Stimulated activated CD8-positive, alpha-beta memory T cell treated with anti-CD3 and anti-CD28 coated beads, Interleukin-12 subunit alpha, Interleukin-12 subunit beta, amount 100 ng/mL, for 1 hour (primary cell): ENCODE measurements around the gene SF3B3.
A peak's percentile ranks its signal among the peaks of the same experiment; 100 is the strongest.
"Not testable (repeated sequence)": the region's sequence is repeated elsewhere in the genome, so short reads cannot be mapped to it uniquely, and the experiment has no call there.

ENCODE experiments used
- DNase-seq: peaks from one replicate; pipeline ENCODE4 v3.0.0-alpha.2; 2020; ENCODE audit warnings: low read depth

Gene SF3B3

DNA sequence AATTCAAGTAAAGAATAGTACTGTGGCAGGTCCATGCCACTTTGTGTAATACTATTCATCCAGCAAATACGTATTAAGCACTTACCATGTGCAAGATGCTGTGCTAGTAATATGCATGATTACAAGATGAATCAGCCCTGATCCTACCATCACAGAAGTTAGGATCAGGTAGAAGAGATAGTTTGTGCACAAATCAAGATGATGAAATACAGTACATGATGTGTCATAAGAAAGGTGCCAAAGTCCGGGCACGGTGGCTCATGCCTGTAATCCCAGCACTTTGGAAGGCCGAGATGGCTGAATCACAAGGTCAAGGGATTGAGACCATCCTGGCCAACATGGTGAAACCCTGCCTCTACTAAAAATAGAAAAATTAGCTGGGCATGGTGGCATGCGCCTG lies 11.2 kb upstream of the SF3B3 start:
- DNase-seq, result no peak

- DNase-seq, result no peak
Measured at GRCh38 chr16:70520612-70521297, 2.9 kb upstream of the SF3B3 start.

- no peak for DNase-seq
Measured at GRCh38 chr16:70522216-70523075, 1.2 kb upstream of the SF3B3 start.

DNA sequence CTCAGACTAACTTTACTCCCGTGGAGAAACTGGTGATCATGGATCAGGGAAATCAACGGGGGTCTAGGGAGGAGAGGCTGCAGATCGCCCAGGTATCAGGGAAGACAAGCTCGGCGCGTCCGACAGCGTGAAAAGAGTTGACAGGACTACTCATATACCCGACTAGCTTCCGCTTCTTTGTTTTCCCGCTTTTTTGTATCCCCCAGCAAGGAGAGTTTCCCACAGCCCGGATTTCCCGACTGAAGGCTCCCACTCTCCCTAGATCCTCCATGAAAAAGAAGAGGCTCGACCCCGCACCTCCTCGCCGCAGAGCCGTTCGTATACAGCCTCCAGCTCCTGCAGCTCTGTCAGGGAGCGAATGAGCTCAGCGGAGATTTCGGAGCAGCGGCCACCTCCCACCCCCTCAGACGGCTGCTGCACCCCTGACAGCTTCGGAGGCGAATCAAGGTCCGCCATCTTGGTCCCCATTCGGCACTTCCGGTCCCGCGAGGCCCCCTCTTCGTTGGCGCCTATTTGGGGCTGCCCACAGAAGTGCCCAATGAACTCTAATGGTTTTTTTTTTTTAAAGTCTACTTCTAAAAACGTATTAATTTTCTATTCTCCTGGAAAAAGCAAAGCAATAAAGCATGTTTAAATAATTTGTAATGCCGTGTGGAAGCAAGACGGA lies 407 bp upstream of the SF3B3 start, which contains the start of gene COG4:
Gene COG4, minus strand, starts transcription at position 479 of the 667 bp plus-strand sequence. Its CDS starts 11 bp downstream, at position 468.
- DNase-seq, result peak; percentile 84

DNA sequence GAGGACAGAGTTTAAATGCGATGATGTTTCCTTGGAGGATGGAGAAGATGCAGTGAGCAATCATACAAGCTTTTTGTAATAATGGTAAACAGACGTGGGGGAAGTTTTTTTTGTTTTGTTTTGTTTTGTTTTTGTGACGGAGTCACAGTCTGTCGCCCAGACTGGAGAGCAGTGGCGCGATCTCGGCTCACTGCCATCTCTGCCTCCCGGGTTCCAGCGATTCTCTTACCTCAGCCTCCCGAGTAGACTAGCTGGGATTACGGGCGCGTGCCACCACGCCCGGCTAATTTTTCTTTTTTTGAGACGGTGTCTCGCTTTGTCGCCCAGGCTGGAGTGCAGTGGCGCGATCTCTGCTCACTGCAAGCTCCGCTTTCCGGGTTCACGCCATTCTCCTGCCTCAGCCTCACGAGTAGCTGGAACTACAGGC lies 796 bp downstream of the SF3B3 start:
- not testable (repeated sequence) for DNase-seq

DNA sequence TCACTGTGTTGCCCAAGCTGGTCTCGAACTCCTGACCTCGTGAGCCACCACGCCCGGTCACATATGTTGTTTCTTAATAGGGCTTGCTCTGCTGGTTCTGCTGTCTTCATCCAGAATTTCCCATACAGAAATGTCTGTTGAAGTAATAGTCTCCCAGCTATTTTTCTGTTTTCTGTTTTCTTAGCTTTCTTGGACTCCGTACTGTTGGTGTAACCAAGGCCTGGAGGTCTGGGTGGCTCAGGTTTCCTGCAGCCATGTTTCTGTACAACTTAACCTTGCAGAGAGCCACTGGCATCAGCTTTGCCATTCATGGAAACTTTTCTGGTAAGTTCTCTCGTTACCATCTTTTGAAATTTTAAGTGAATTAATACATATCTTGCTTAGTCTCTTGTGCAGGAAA lies 2.8 kb downstream of the SF3B3 start:
- no peak for DNase-seq

DNA sequence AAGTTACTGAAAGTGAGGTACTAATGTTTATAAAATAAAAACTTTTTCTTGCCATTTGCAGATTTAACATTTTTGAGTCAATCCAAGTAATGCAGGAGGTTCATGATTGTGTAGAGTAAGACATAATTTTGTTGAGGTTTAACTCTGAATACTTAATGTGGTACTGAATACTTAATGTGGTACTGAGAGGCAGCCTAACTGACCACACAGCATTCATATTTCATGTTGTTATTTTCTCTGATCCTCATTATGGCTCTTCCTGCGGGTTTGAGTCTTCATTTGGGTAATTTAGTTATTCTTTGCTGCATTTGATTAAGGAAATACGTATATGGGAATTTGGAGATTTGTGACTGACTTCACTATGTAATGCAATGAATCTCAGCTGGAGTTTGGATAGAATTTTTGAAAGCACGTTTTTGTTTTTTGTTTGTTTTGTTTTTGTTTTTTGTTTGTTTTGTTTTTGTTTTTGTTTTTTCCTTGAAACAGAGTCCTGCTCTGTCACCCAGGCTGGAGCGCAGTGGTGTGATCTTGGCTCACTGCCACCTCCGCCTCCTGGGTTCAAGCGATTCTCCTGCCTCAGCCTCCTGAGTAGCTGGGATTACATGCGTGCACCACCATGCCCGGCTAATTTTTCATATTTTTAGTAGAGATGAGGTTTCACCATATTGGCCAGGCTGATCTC lies 3.8 kb downstream of the SF3B3 start:
- DNase-seq, result no peak

DNA sequence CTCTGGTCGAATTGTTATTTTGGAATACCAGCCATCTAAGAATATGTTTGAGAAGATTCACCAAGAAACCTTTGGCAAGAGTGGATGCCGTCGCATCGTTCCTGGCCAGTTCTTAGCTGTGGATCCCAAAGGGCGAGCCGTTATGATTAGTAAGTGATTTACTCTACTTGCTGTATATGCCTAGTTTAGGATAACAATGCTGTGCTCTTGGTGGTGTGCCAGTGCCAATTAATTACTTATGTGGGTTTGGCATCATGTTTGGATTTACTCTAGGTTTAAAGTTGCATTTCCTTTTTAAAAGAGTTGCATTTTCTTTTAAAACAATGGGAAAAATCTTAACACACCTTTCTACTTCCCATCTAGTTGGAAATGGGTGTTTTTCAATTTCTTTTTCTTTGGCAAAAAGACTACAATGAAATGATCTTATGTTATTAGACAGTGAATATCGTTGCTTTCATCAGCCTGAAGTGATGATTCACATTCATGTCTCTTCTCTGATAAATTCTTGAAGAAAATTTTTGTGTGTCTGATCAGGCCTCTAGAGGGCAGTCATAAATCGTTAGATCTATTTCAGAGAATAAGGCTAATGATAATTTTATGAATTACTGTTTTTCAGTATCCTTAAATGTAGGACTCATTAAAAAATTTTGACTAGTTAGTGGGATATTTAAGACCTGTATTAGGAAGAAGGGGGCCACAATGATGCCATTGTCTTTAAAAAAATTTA lies 5.6 kb downstream of the SF3B3 start:
- DNase-seq, result no peak

- not testable (repeated sequence) for DNase-seq
Measured at GRCh38 chr16:70529954-70530353, 6.3 kb downstream of the SF3B3 start.

GRCh38 chr16:70534971-70535370 lies 11.4 kb downstream of the SF3B3 start:
- DNase-seq, result no peak

DNA sequence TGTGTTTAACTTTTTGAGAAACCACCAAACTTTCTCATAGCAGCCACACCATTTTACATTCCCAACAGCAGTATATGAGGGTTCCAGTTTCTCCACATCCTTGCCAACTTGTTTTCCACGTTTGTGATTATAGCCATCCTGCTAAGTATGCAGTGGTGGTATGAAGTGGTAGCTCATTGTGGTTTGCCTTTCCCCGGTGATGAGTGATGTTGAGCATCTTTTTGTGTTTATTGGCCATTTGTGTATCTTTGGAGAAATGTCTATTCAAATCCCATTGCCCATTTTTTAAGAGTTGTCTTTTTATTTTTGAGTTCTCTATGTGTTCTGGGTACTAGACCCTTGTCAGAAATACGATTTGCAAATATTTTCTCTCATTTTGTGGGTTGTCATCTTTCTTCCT lies 17.4 kb downstream of the SF3B3 start:
- DNase-seq, result no peak

DNA sequence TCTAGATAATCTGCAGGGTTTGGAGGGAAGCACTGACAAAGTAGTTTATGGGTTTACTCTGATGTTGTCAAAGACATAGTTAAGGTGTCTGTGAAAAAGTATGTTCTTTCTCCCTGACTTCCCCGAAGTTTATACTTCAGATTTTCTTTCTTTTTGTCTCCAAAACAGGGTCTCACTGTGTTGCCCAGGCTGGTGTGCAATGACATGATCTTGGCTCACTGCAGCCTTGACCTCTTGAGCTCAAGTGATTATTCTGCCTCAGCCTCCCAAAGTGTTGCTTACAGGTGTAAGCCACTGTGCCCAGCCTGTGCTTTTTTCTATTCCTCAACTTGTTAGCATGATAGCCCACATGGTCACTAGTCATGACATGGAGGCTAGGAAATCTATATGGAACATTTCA lies 20.9 kb downstream of the SF3B3 start:
- no peak for DNase-seq

DNA sequence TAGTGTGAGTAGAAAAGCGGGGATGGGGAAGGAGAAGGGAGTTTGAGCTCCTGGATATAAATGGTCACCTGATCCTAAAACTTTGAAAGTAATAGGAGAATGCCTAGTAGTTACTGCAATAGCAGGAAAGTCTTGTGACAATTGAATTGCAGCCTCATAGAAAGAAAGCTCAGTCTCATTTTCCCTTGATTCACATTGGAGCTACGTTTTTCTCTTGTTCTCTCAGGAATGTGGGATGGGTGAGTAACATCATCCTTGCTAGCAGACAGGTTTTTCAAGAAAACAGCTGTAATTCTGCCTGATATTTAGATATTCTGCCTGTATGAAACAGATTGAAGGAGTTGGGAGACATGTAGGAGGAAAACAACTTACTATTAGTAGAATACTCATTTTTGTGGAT lies 25.3 kb downstream of the SF3B3 start:
- no peak for DNase-seq

DNA sequence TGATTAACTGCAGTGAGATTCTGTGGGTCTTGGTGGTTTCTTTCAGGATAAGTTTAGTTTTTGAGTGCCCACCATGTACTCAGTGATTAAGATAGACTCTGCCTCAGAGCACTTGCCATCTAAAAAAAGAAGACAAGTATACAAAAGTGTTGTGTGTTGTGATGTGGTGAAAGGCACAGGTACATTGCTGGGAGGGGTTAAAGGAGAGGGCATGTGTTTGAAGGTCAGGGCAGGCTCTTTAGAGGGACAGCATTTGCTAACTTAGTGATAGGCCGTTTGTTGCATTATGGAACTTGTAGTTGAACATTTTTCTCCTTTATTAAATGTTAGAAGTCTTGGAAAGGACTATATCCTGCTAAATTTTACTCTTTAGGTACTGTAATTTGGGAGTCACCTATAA lies 26.5 kb downstream of the SF3B3 start:
- no peak for DNase-seq

DNA sequence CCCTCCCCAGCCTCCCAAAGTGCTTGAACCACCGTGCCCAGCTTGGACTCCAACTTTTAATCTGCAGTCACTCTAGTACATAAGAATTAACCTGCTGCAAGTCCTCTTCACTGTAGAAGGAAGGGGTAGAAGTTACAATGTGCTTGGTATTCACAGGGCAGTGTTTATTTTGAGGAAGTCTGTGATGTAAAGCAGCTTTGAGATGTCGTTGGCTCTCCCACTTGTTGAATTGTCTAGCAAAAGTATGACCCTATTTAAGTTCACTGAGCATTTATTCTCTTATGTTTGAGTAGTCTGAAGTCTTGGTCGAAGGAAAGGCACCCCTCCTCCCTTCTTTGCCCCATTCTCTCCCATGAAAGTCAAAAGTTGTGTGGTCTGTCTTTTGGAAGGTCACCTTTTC lies 28.2 kb downstream of the SF3B3 start:
- DNase-seq, result no peak

- DNase-seq, result no peak
Measured at GRCh38 chr16:70552675-70553074, 29.1 kb downstream of the SF3B3 start.

DNA sequence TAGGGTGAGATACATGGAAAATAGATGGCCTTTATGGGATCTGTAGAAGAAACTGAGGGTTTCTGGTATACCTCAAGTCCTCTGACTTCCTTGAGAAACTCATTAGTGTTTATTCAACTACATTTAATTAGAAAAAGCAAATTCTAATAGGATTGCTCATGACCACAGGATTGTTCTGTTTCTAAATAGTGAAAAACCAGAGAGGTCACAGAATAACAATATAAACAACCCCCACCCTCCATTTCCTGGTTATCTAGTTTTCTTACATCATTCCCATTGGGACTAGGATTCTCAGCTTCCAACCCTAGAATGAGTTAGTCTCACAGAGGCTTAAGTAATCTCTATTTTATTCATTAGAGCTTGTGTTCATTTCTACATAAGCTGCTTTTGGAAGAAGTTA lies 30.0 kb downstream of the SF3B3 start:
- no peak for DNase-seq

DNA sequence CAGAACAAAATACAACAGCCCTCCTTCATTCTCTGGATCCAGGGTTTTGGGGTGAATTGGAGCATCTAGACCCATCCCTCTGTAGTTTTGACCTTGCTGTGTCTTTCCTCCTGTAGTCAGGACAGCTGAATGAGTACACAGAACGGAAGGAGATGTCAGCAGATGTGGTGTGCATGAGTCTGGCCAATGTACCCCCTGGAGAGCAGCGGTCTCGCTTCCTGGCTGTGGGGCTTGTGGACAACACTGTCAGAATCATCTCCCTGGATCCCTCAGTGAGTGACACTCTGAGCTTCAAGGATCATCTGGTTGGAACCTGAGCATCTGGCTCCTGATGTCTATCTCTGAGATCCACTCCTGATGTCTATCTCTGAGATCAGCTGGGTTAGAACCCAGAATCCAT lies 32.4 kb downstream of the SF3B3 start:
- DNase-seq, result no peak

DNA sequence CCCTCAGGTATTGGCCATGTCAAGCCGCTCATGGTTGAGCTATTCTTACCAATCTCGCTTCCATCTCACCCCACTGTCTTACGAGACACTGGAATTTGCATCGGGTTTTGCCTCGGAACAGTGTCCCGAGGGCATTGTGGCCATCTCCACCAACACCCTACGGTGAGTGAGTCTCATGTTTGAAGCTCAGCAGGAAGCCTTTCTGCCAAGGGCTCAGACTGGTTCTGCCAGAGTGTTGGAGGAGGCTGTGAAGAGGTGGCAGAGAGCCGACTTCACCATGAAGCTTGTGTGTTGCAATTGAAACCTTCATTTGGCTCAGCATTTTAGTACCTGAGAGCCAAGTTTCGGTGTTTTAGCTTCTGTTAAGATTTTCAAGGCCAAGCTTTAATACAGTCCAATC lies 38.0 kb downstream of the SF3B3 start:
- DNase-seq, result no peak

- DNase-seq, result no peak
Measured at GRCh38 chr16:70563636-70564035, 40.0 kb downstream of the SF3B3 start.

- no peak for DNase-seq
Measured at GRCh38 chr16:70565053-70565452, 41.4 kb downstream of the SF3B3 start.
